ENCODE measurements around the gene SPRR2F.
"Not testable (repeated sequence)": the region's sequence is repeated elsewhere in the genome, so short reads cannot be mapped to it uniquely, and the experiment has no call there.

DNA sequence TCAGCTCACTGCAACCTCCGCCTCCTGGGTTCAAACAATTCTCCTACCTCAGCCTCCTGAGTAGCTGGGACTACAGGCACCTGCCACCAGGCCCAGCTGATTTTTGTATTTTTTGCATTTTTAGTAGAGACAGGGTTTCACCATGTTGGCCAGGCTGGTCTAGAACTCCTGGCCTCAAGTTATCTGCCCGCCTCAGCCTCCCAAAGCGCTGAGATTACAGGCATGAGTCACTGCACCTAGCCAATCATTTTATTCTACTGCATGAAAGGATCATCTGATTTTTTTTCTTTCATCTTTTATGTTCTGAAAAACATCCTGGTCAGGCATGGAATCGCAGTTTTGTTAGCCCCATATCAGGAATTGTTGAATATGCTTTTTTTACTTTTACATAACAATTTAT lies 15.4 kb upstream of the SPRR2F start:
- TF ChIP-seq, protein P1, sequence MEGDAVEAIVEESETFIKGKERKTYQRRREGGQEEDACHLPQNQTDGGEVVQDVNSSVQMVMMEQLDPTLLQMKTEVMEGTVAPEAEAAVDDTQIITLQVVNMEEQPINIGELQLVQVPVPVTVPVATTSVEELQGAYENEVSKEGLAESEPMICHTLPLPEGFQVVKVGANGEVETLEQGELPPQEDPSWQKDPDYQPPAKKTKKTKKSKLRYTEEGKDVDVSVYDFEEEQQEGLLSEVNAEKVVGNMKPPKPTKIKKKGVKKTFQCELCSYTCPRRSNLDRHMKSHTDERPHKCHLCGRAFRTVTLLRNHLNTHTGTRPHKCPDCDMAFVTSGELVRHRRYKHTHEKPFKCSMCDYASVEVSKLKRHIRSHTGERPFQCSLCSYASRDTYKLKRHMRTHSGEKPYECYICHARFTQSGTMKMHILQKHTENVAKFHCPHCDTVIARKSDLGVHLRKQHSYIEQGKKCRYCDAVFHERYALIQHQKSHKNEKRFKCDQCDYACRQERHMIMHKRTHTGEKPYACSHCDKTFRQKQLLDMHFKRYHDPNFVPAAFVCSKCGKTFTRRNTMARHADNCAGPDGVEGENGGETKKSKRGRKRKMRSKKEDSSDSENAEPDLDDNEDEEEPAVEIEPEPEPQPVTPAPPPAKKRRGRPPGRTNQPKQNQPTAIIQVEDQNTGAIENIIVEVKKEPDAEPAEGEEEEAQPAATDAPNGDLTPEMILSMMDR (IDR thresholded peaks at IDR 0.05; ENCODE audit: insufficient read depth, low read length): not testable (repeated sequence)
- TF ChIP-seq SPI1 (IDR thresholded peaks at IDR 0.05; ENCODE audit: borderline replicate concordance, low read depth); POLR2AphosphoS5 (IDR thresholded peaks at IDR 0.05; ENCODE audit: low read depth); GABPA (IDR thresholded peaks at IDR 0.05; ENCODE audit: low read depth): not testable (repeated sequence)
- TF ChIP-seq, protein P2, sequence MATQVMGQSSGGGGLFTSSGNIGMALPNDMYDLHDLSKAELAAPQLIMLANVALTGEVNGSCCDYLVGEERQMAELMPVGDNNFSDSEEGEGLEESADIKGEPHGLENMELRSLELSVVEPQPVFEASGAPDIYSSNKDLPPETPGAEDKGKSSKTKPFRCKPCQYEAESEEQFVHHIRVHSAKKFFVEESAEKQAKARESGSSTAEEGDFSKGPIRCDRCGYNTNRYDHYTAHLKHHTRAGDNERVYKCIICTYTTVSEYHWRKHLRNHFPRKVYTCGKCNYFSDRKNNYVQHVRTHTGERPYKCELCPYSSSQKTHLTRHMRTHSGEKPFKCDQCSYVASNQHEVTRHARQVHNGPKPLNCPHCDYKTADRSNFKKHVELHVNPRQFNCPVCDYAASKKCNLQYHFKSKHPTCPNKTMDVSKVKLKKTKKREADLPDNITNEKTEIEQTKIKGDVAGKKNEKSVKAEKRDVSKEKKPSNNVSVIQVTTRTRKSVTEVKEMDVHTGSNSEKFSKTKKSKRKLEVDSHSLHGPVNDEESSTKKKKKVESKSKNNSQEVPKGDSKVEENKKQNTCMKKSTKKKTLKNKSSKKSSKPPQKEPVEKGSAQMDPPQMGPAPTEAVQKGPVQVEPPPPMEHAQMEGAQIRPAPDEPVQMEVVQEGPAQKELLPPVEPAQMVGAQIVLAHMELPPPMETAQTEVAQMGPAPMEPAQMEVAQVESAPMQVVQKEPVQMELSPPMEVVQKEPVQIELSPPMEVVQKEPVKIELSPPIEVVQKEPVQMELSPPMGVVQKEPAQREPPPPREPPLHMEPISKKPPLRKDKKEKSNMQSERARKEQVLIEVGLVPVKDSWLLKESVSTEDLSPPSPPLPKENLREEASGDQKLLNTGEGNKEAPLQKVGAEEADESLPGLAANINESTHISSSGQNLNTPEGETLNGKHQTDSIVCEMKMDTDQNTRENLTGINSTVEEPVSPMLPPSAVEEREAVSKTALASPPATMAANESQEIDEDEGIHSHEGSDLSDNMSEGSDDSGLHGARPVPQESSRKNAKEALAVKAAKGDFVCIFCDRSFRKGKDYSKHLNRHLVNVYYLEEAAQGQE (IDR thresholded peaks at IDR 0.05; ENCODE audit: insufficient replicate concordance, low read depth): not testable (repeated sequence)
